Measurements from ENCODE around the gene PPAT.

The PPAT gene

DNA sequence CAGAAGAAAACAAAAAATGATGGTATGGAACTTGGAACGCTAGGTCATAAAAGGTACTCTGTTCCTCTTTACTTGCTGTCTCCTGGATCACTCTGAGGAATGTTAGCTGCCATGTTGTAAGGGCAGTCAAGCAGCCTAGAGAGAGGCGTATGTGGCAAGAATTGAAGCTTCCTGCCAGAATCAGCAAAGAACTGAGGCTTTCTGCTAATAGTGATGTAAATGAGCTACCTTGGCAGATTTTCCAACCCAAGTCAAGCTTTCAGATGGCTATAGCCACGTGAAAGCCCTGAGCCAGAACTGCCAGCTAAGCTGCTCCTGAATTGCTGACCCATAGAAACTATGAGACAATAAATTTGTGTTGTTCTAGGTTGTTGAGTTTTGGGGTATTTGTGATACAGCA lies 86.8 kb downstream of the PPAT start:
- DNase-seq (ENCODE audit: low read depth, low spot score): no peak

DNA sequence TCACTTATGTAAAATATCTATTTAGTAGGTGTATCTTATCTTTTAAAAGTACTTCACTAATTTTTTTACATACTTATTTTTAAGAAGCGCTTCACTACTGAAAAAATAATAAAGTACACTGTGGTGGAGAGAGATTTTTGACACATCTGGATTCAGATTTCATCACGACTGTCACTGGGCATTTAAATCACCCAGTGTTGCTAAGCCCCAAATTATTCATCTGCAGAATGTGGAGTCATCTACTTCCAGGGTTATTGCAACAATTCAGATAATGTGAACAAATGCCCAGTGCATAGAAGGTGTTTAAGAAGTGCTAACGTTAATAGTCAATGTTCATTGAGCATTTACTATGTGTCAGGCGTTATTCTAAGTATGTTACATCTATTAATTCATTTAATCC lies 90.0 kb downstream of the PPAT start:
- Histone ChIP-seq H3K27ac (no peak overlapping the region), H3K4me3 (no peak overlapping the region), H3K9me3 (ENCODE audit: low read depth, low read length) (no peaks in the 10 kb centered on the region), H3K36me3 (ENCODE audit: insufficient read depth, low read length) (peaks cover 8% of the 10 kb centered on the region; the same call in 1 of the 2 replicates), H3K9ac (ENCODE audit: insufficient read length) (no peak overlapping the region)
- DNase-seq (ENCODE audit: low read depth, low spot score): no peak
- TF ChIP-seq EZH2 (IDR thresholded peaks at IDR 0.05) (no peak), POLR2AphosphoS5 (IDR thresholded peaks at IDR 0.05; ENCODE audit: borderline replicate concordance, low read depth, low read length) (no peak)

More for the DNA sequence above, 86.8 kb downstream of the PPAT start:
- Histone ChIP-seq H3K9me3 (ENCODE audit: low read depth, low read length) (no peaks in the 10 kb centered on the region), H3K27ac (no peak overlapping the region), H3K4me3 (no peak overlapping the region), H3K36me3 (ENCODE audit: insufficient read depth, low read length) (peaks cover 8% of the 10 kb centered on the region; the same call in 1 of the 2 replicates), H3K9ac (ENCODE audit: insufficient read length) (no peak overlapping the region)
- TF ChIP-seq FOXP2 (optimal IDR thresholded peaks at IDR 0.05; ENCODE audit: control extremely low read depth, extremely low read length, insufficient read depth): no peak
- no peak for TF ChIP-seq POLR2AphosphoS5 (IDR thresholded peaks at IDR 0.05; ENCODE audit: borderline replicate concordance, low read depth, low read length)
- TF ChIP-seq EZH2 (IDR thresholded peaks at IDR 0.05): no peak

Measured in SK-N-MC (cell line).